Stimulated activated memory B cell treated with anti-CD40 and anti-IgM and Interleukin-4, amounts not matched to agents 10 μg/mL and 1 μg/mL and 100 μg/mL, for 72 hours (primary cell): ENCODE data around the gene PKNOX1.
"Not testable (repeated sequence)": the region's sequence is repeated elsewhere in the genome, so short reads cannot be mapped to it uniquely, and the experiment has no call there.

Experiments
- ATAC-seq: fragments of 150-1000 bp; cut with Tn5 transposase; 2 replicates; pipeline ENCODE4 v1.10.0; 2021
- H3K27ac Mint-ChIP-seq: one replicate; pipeline ENCODE4 v1.8.0; 2022; ENCODE audit warnings: mild to moderate bottlenecking, mixed read lengths
- H3K27me3 Mint-ChIP-seq: one replicate; pipeline ENCODE4 v1.8.0; 2022; ENCODE audit warnings: mixed read lengths
- H3K36me3 Mint-ChIP-seq: one replicate; pipeline ENCODE4 v1.8.0; 2022; ENCODE audit warnings: mixed read lengths
- H3K4me1 Mint-ChIP-seq: one replicate; pipeline ENCODE4 v1.8.0; 2022; ENCODE audit warnings: mixed read lengths
- H3K4me3 Mint-ChIP-seq: one replicate; pipeline ENCODE4 v1.8.0; 2022; ENCODE audit warnings: mild to moderate bottlenecking, moderate library complexity, mixed read lengths
- H3K9me3 Mint-ChIP-seq: one replicate; pipeline ENCODE4 v1.8.0; 2022; ENCODE audit warnings: mixed read lengths

The PKNOX1 gene

DNA sequence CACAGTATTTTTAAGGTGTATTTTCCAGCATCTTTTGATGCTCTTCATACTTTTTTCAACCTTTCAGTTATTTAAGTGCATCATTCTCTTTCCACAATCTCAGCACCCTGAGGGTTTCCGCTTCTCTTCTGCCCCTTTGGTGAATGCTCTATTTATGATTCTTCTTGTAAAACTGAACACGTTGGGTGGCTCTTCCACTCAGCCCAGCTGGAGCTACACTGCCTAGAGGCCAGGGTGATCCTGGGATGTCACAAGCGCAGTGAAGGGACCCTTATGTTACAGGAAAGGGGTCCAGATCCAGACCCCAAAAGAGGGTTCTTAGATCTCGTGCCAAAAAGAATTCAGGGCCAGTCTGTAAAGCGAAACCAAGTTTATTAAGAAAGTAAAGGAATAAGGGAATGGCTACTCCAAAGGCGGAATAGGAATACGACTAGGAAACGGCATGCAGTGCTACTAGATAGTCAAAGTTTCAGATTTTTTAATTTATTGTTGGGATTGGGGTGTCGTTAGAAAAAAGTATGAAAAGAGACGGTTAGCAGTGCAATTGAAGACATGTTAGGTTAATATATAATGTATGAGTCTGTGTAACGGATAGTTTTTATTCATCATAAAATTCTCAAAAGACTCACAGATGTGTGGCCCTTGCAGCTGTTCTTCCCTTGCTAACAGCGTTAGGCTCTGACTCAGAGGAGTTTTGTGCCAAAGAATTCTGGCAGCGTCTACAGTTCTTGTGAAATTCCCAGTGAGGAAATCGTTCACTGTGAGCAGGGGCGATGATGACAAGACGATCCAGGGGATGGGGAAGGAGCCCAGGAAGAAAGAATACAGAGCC is 34.6 kb upstream of the PKNOX1 start:
- Mint-ChIP-seq H3K9me3 (no peaks in the 10 kb centered on the region), H3K27ac (no peak overlapping the region), H3K4me1 (peaks cover 19% of the 10 kb centered on the region), H3K36me3 (no peaks in the 10 kb centered on the region), H3K4me3 (no peak overlapping the region), H3K27me3 (no peaks in the 10 kb centered on the region)
- ATAC-seq = no peak

- peaks cover 13% of the 10 kb centered on the region for H3K4me1 Mint-ChIP-seq
- no peak overlapping the region for H3K27ac Mint-ChIP-seq
- H3K27me3 Mint-ChIP-seq = no peaks in the 10 kb centered on the region
- ATAC-seq = no peak
- no peak overlapping the region for H3K4me3 Mint-ChIP-seq
- no peaks in the 10 kb centered on the region for H3K9me3 Mint-ChIP-seq
- H3K36me3 Mint-ChIP-seq = no peaks in the 10 kb centered on the region
Measured at GRCh38 chr21:42941696-42942085, 32.7 kb upstream of the PKNOX1 start.

DNA sequence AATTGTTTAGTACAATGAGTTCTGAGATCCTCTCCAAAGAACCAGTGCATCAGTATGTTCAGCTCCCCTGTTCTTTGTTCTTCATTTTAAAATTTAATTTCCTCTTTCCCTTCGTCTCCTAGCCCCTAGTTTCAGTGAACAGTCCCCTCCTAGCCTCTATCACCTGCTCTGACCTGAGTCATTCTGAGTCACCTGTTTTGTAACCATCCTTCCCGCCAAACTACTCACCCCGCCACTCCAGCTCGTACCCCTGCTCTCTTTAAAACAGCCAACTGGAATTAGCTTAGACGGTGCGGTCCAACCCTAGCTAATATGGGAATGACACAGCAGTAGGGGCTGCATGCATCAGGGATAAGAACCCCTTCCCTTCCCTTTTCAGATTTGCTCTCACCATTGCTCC is 32.1 kb upstream of the PKNOX1 start:
- H3K27me3 Mint-ChIP-seq = no peaks in the 10 kb centered on the region
- H3K4me1 Mint-ChIP-seq = peaks cover 8% of the 10 kb centered on the region
- H3K27ac Mint-ChIP-seq = no peak overlapping the region
- no peaks in the 10 kb centered on the region for H3K9me3 Mint-ChIP-seq
- no peak overlapping the region for H3K4me3 Mint-ChIP-seq
- ATAC-seq = no peak
- no peaks in the 10 kb centered on the region for H3K36me3 Mint-ChIP-seq

DNA sequence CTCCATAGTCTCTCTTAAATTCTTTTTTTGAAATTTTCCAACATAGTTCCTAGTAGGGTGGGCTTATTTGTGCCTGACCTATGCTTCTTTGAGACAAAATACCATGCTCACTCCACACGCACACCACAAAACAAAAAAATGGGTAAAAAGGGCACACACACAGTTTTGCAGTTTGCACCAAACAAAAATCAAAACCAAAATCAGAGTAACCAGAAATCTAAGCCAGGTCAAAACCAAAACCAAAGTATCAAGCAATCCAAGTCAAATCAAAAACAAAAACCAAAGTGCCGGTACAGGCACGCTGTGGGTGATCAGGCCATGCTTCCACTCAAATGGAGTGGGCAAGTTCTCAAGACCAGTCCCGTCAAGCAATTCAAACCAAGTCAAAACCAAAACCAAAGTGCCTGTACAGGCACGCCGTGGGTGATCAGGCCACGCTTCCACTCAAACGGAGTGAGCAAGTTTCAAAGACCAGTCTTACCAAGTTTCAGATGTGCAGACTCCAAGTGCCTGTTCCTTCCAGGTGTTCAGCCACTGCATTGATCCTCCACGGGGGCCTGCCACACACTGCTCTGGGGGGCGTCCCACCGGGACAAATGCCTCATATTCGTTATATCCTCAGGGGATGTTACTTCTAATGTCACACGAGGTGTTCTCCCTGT is 25.1 kb upstream of the PKNOX1 start:
- Mint-ChIP-seq H3K27me3 (peaks cover 12% of the 10 kb centered on the region), H3K36me3 (peaks cover 15% of the 10 kb centered on the region)
- H3K4me3 Mint-ChIP-seq, H3K9me3 Mint-ChIP-seq, H3K4me1 Mint-ChIP-seq, ATAC-seq, H3K27ac Mint-ChIP-seq: not testable (repeated sequence)

DNA sequence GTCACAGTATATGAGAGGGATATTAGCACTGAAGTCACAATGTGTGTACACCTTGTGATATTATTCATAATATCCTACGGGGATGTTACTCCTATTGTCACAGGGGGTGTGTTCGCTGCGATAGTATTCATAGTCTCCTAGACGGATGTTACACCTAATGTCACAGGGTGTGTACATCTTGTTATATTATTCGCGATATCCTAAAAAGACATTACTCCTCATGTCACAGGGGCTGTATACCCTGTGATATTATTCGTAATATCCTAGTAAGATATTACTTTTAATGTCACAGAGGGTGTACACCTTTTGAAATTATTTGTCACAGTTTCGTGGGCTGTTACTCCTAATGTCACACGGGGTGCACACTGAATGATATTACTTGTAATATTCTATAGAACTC is 23.2 kb upstream of the PKNOX1 start:
- Mint-ChIP-seq H3K27me3 (peaks cover 12% of the 10 kb centered on the region), H3K36me3 (peaks cover 15% of the 10 kb centered on the region)
- H3K4me3 Mint-ChIP-seq, H3K9me3 Mint-ChIP-seq, H3K4me1 Mint-ChIP-seq, ATAC-seq, H3K27ac Mint-ChIP-seq: not testable (repeated sequence)

DNA sequence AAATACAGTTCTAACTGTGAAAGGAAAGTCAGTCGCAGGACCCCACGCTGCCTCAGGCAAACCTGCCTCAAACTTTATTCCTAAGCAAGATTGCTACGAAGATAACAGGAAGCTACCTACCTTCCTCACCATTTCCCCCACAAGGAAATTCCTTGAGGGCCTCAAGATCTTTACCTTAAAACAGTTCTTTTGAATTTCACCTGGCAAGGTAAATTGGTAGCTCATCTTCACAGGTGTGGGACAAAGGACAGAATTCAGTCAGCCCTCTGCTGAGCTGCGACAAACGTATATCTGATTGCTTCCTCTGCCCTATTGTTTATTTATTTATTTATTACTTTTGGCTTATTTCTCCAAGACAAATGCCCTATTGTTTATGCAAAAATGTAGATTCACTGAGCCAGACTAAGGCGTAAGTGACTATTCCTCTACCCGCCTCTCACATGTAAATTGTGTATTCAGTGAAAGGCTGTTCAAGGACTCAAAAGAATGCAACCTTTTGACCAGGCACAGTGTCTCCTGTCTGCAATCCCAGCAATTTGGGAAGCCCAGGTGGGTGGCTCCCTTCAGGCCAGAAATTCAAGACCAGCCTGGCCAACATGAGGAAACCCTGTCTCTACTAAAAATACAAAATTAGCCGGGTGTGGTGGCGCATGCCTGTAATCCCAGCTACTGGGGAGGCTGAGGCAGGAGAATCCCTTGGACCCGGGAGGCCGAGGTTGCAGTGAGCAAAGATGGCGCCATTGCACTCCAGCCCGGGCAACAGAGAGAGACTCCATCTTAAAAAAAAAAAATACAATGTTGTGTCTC is 17.3 kb upstream of the PKNOX1 start:
- Mint-ChIP-seq H3K9me3 (no peaks in the 10 kb centered on the region), H3K4me1 (no peaks in the 10 kb centered on the region), H3K4me3 (no peak overlapping the region), H3K27me3 (no peaks in the 10 kb centered on the region), H3K36me3 (no peaks in the 10 kb centered on the region), H3K27ac (no peak overlapping the region)
- ATAC-seq = peak; percentile 99

DNA sequence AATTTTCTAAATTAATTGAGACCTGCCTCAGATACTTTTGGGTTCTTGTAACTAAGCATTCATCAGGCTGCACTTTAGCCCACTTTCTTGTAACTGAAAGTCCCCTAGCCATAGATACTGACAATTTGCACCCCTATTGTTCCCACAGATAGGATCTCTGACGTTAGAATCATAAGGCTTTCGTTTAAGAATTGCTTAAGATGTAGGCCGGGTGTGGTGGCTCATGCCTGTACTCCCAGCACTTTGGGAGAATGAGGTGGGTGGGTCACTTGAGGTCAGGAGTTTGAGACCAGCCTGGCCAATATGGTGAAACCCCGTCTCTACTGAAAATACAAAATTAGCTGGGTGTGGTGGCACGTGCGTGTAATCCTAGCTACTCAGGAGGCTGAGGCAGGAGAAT is 16.2 kb upstream of the PKNOX1 start:
- not testable (repeated sequence) for H3K4me3 Mint-ChIP-seq, H3K27ac Mint-ChIP-seq, H3K27me3 Mint-ChIP-seq, H3K9me3 Mint-ChIP-seq, H3K4me1 Mint-ChIP-seq, H3K36me3 Mint-ChIP-seq, ATAC-seq

GRCh38 chr21:42959728-42960127 is 14.6 kb upstream of the PKNOX1 start:
- Mint-ChIP-seq H3K9me3 (no peaks in the 10 kb centered on the region), H3K27ac (no peak overlapping the region), H3K27me3 (no peaks in the 10 kb centered on the region), H3K36me3 (no peaks in the 10 kb centered on the region), H3K4me3 (no peak overlapping the region), H3K4me1 (no peaks in the 10 kb centered on the region)
- no peak for ATAC-seq

GRCh38 chr21:42962380-42963007 is 11.9 kb upstream of the PKNOX1 start:
- ATAC-seq = no peak
- Mint-ChIP-seq H3K36me3 (no peaks in the 10 kb centered on the region), H3K4me1 (no peaks in the 10 kb centered on the region), H3K4me3 (no peak overlapping the region), H3K27me3 (no peaks in the 10 kb centered on the region), H3K27ac (no peak overlapping the region), H3K9me3 (no peaks in the 10 kb centered on the region)

- Mint-ChIP-seq H3K9me3 (no peaks in the 10 kb centered on the region), H3K27me3 (no peaks in the 10 kb centered on the region), H3K36me3 (no peaks in the 10 kb centered on the region), H3K4me1 (no peaks in the 10 kb centered on the region), H3K4me3 (no peak overlapping the region), H3K27ac (no peak overlapping the region)
- no peak for ATAC-seq
Measured at GRCh38 chr21:42964086-42964485, 10.3 kb upstream of the PKNOX1 start.

DNA sequence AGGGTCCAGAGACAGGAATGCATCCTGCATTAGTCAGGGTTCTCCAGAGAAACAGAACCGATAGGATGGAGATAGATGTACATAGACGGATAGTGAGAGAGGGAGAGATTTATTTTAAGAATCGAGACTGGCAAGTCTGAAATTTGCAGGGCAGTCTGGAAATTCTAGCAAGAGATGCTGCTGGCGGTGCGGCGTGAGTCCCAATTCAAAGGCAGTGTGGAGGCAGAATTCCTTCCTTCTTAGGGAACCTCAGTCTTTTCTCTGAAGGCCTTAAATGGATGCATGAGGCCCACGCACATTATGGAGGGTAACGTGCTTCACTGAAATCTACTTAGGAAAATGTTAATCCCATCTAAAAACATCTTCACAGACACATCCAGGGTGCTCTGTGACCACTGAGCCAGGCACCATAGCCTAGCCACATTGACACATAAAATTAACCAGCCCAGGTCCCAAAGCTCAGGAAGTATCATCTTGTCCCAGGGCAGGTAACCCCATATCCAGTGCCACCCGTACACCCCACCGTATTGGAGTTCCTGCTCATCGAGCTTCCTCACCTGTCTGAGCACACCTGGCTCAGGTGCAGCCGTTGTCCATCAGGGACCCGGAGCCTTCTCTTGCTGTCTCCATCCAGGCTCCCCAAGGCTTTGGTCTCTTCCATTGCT is 9.7 kb upstream of the PKNOX1 start:
- Mint-ChIP-seq H3K27me3 (no peaks in the 10 kb centered on the region), H3K36me3 (no peaks in the 10 kb centered on the region), H3K27ac (no peak overlapping the region), H3K4me3 (no peak overlapping the region), H3K9me3 (no peaks in the 10 kb centered on the region), H3K4me1 (no peaks in the 10 kb centered on the region)
- no peak for ATAC-seq

DNA sequence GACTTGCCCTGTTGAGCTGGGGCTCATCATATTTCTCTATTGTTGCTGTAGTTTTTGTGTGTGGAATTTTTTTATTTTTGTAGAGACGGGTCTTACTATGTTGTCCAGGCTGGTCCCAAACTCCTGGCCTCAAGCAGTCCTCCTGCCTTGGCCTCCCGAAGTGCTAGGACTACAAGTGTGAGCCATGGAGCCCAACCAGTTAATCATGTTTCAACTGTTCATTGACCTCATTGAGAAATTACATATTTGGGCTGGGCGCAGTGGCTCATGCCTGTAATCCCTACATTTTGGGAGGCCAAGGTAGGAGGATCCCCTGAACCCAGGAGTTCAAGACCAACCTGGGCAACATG is 9.2 kb upstream of the PKNOX1 start:
- no peaks in the 10 kb centered on the region for H3K9me3 Mint-ChIP-seq
- no peaks in the 10 kb centered on the region for H3K4me1 Mint-ChIP-seq
- H3K27me3 Mint-ChIP-seq = no peaks in the 10 kb centered on the region
- H3K36me3 Mint-ChIP-seq = no peaks in the 10 kb centered on the region
- H3K4me3 Mint-ChIP-seq = no peak overlapping the region
- no peak for ATAC-seq
- no peak overlapping the region for H3K27ac Mint-ChIP-seq

GRCh38 chr21:42967616-42968015 is 6.7 kb upstream of the PKNOX1 start:
- H3K27me3 Mint-ChIP-seq, H3K36me3 Mint-ChIP-seq, H3K27ac Mint-ChIP-seq, H3K9me3 Mint-ChIP-seq, ATAC-seq, H3K4me3 Mint-ChIP-seq, H3K4me1 Mint-ChIP-seq: not testable (repeated sequence)

GRCh38 chr21:42969193-42969600 is 5.2 kb upstream of the PKNOX1 start:
- Mint-ChIP-seq H3K27ac (no peak overlapping the region), H3K27me3 (no peaks in the 10 kb centered on the region), H3K36me3 (no peaks in the 10 kb centered on the region), H3K4me3 (no peak overlapping the region), H3K9me3 (no peaks in the 10 kb centered on the region), H3K4me1 (peaks cover 8% of the 10 kb centered on the region)
- ATAC-seq = no peak
